Activated T-helper 17 cell treated with anti-CD3 and anti-CD28 coated beads, Interleukin-2, amount 50 U/mL, for 72 hours (primary cell): Measurements from ENCODE around the gene B9D1. TPM values are rescaled to one million over a fixed set of nuclear protein-coding genes. Genes with fewer than 3 reads are reported as not detected.

Experiments
- ATAC-seq: fragments of 150-1000 bp; cut with Tn5 transposase; replicated peaks from 2 replicates; pipeline ENCODE4 v1.10.0; 2021; ENCODE audit warnings: mild to moderate bottlenecking, moderate library complexity
- H3K27ac Mint-ChIP-seq: one replicate; pipeline ENCODE4 v1.8.0; 2022; ENCODE audit warnings: mixed read lengths
- H3K27me3 Mint-ChIP-seq: one replicate; pipeline ENCODE4 v1.8.0; 2022; ENCODE audit warnings: mixed read lengths
- H3K36me3 Mint-ChIP-seq: one replicate; pipeline ENCODE4 v1.8.0; 2022; ENCODE audit warnings: low read depth, mild to moderate bottlenecking, mixed read lengths
- H3K4me1 Mint-ChIP-seq: one replicate; pipeline ENCODE4 v1.8.0; 2022; ENCODE audit warnings: mixed read lengths
- H3K4me3 Mint-ChIP-seq: one replicate; pipeline ENCODE4 v1.8.0; 2022; ENCODE audit warnings: mild to moderate bottlenecking, mixed read lengths
- H3K9me3 Mint-ChIP-seq: one replicate; pipeline ENCODE4 v1.8.0; 2022; ENCODE audit warnings: mixed read lengths
- total RNA-seq, 2 donors: library from RNA; stranded (reverse); gene quantifications; one replicate each; pipeline ENCODE4 v1.2.3, GENCODE V29; 2022

B9D1 gene
- total RNA-seq, 2 donors from 2014 or later: 2.8 to 3.4 TPM

GRCh38 chr17:19383681-19384470 lies 21.4 kb upstream of the B9D1 start:
- H3K4me3 Mint-ChIP-seq: no peak overlapping the region
- H3K27me3 Mint-ChIP-seq: no peaks in the 10 kb centered on the region
- ATAC-seq: no peak
- no peaks in the 10 kb centered on the region for H3K4me1 Mint-ChIP-seq
- H3K9me3 Mint-ChIP-seq: no peaks in the 10 kb centered on the region
- peak overlapping the region; percentile 32 for H3K27ac Mint-ChIP-seq
- peaks cover 44% of the 10 kb centered on the region for H3K36me3 Mint-ChIP-seq

DNA sequence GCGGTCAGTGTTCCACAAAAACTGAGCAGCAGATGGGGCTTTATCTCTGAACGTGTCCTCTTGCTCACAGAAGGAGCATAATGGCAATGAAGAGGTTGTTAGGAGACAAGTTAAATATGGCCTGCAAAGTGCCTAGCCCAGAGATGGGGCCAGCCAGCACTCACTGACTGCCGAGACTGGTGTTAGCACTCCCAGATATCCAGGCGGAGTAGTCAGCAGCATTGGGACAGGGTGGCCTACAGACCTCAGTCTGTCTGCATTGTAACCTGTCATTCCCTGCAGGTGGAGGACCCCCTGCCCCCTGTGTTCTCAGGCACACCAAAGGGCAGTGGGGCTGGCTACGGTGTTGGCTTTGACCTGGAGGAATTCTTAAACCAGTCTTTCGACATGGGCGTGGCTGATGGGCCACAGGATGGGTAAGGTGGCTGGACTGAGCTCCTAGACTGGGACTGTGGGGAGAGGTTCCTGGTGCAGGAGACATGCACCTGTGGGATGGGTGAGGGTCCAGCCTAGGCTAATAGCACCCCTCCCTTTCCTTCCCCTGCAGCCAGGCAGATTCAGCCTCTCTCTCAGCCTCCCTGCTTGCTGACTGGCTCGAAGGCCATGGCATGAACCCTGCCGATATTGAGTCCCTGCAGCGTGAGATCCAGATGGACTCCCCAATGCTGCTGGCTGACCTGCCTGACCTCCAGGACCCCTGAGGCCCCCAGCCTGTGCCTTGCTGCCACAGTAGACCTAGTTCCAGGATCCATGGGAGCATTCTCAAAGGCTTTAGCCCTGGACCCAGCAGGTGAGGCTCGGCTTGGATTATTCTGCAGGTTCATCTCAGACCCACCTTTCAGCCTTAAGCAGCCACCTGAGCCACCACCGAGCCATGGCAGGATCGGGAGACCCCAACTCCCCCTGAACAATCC lies 20.3 kb upstream of the B9D1 start:
- Mint-ChIP-seq H3K27me3 (no peaks in the 10 kb centered on the region), H3K4me3 (no peak overlapping the region), H3K4me1 (no peaks in the 10 kb centered on the region), H3K36me3 (peaks cover 49% of the 10 kb centered on the region), H3K9me3 (no peaks in the 10 kb centered on the region), H3K27ac (no peak overlapping the region)
- ATAC-seq: no peak

DNA sequence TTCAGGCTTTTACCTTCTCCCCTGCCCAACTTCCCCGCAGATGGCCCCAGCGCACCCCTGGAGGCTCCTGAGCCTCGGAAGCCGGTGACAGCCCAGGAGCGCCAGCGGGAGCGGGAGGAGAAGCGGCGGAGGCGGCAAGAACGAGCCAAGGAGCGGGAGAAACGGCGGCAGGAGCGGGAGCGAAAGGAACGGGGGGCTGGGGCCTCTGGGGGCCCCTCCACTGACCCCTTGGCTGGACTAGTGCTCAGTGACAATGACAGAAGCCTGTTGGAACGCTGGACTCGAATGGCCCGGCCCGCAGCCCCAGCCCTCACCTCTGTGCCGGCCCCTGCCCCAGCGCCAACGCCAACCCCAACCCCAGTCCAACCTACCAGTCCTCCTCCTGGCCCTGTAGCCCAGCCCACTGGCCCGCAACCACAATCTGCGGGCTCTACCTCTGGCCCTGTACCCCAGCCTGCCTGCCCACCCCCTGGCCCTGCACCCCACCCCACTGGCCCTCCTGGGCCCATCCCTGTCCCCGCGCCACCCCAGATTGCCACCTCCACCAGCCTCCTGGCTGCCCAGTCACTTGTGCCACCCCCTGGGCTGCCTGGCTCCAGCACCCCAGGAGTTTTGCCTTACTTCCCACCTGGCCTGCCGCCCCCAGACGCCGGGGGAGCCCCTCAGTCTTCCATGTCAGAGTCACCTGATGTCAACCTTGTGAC lies 19.4 kb upstream of the B9D1 start:
- Mint-ChIP-seq H3K27me3 (no peaks in the 10 kb centered on the region), H3K36me3 (peaks cover 54% of the 10 kb centered on the region), H3K4me1 (no peaks in the 10 kb centered on the region), H3K9me3 (no peaks in the 10 kb centered on the region), H3K4me3 (no peak overlapping the region), H3K27ac (no peak overlapping the region)
- no peak for ATAC-seq

DNA sequence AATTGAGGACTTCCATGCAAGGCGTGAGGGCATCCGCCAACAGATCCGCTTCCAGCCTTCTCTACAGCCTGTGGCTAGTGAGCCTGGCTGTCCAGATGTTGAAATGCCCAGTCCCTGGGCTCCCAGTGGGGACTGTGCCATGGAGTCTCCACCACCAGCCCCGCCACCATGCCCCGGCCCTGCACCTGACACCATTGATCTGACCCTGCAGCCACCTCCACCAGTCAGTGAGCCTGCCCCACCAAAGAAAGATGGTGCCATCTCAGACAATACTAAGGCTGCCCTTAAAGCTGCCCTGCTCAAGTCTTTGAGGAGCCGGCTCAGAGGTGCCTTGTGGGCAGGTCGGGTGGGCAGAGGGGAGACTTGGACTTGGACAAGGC lies 18.8 kb upstream of the B9D1 start:
- Mint-ChIP-seq H3K4me1 (no peaks in the 10 kb centered on the region), H3K9me3 (no peaks in the 10 kb centered on the region), H3K27ac (no peak overlapping the region), H3K36me3 (peaks cover 54% of the 10 kb centered on the region), H3K4me3 (no peak overlapping the region), H3K27me3 (no peaks in the 10 kb centered on the region)
- no peak for ATAC-seq

DNA sequence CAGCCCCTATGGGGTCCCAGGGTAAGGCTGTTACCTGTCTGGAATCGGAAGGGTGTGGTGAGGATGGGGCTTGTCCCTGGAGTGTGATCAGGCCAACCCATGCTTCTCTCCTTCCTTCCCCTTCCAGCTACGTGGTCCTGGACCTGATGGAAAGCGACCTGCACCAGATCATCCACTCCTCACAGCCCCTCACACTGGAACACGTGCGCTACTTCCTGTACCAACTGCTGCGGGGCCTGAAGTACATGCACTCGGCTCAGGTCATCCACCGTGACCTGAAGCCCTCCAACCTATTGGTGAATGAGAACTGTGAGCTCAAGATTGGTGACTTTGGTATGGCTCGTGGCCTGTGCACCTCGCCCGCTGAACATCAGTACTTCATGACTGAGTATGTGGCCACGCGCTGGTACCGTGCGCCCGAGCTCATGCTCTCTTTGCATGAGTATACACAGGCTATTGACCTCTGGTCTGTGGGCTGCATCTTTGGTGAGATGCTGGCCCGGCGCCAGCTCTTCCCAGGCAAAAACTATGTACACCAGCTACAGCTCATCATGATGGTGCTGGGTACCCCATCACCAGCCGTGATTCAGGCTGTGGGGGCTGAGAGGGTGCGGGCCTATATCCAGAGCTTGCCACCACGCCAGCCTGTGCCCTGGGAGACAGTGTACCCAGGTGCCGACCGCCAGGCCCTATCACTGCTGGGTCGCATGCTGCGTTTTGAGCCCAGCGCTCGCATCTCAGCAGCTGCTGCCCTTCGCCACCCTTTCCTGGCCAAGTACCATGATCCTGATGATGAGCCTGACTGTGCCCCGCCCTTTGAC lies 18.2 kb upstream of the B9D1 start:
- no peak overlapping the region for H3K27ac Mint-ChIP-seq
- ATAC-seq: no peak
- no peaks in the 10 kb centered on the region for H3K27me3 Mint-ChIP-seq
- peaks cover 54% of the 10 kb centered on the region for H3K36me3 Mint-ChIP-seq
- H3K4me3 Mint-ChIP-seq: no peak overlapping the region
- H3K4me1 Mint-ChIP-seq: no peaks in the 10 kb centered on the region
- no peaks in the 10 kb centered on the region for H3K9me3 Mint-ChIP-seq

- peak overlapping the region; percentile 91 for H3K4me3 Mint-ChIP-seq
- H3K36me3 Mint-ChIP-seq: peaks cover 53% of the 10 kb centered on the region
- peak overlapping the region; percentile 33 for H3K27ac Mint-ChIP-seq
- no peaks in the 10 kb centered on the region for H3K27me3 Mint-ChIP-seq
- no peaks in the 10 kb centered on the region for H3K9me3 Mint-ChIP-seq
- H3K4me1 Mint-ChIP-seq: no peaks in the 10 kb centered on the region
- no peak for ATAC-seq
Measured at GRCh38 chr17:19379361-19380065, 17.0 kb upstream of the B9D1 start.

DNA sequence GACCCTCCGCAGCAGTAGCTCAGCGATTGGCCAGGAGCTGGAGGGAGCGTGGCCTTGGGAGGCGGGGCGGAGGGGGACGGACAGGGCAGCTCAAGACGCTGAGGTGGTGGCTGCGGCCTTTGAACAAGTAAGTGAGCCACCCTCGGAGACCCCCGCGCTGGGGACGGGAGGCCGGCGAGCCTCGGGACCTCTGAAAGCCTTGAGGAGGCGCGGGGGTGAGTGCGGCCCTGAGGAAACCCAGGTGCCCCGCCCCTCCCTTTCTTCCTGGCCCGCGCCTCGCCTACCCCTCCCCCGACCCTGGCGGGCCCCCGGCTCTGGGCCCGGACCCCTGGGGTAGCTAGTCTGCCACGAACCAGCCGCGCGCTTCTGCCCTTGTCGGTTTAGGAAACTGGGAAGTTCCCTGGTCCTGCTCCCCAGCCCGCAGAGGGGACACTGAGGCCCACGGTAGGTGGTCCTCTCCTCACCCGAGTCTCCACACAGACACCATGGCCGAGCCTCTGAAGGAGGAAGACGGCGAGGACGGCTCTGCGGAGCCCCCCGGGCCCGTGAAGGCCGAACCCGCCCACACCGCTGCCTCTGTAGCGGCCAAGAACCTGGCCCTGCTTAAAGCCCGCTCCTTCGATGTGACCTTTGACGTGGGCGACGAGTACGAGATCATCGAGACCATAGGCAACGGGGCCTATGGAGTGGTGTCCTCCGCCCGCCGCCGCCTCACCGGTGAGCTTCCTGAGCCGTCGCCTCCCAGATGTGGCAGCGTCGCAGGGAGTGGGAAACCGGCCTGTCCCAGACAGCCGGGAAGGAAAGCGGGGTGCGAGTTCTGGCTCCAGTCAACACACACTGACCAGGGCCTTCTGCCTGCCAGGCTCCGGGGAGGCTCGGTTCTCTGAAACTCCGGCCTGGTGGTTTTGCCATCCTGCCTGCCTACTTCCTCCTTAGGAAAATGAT lies 16.2 kb upstream of the B9D1 start, which contains the start of gene MAPK7:
Gene MAPK7, plus strand, starts transcription at position 83 of the 945 bp plus-strand sequence. Its CDS starts 403 bp downstream, at position 486.
- ATAC-seq: peak; percentile 5
- H3K4me1 Mint-ChIP-seq: no peaks in the 10 kb centered on the region
- H3K27me3 Mint-ChIP-seq: no peaks in the 10 kb centered on the region
- peak within 1 kb of the TSS; percentile 91 for H3K4me3 Mint-ChIP-seq
- H3K9me3 Mint-ChIP-seq: no peaks in the 10 kb centered on the region
- peaks cover 46% of the 10 kb centered on the region for H3K36me3 Mint-ChIP-seq
- peak within 1 kb of the TSS; percentile 90 for H3K27ac Mint-ChIP-seq

- Mint-ChIP-seq H3K27me3 (no peaks in the 10 kb centered on the region), H3K4me3 (peak overlapping the region; percentile 91), H3K36me3 (peaks cover 37% of the 10 kb centered on the region), H3K27ac (peak overlapping the region; percentile 90), H3K4me1 (no peaks in the 10 kb centered on the region), H3K9me3 (no peaks in the 10 kb centered on the region)
- ATAC-seq: peak; percentile 94
Measured at GRCh38 chr17:19377602-19378415, 15.3 kb upstream of the B9D1 start.

GRCh38 chr17:19376811-19377210 lies 14.3 kb upstream of the B9D1 start:
- Mint-ChIP-seq H3K4me1 (peaks cover 7% of the 10 kb centered on the region), H3K36me3 (peaks cover 37% of the 10 kb centered on the region), H3K27me3 (no peaks in the 10 kb centered on the region), H3K9me3 (no peaks in the 10 kb centered on the region), H3K27ac (peak overlapping the region; percentile 90), H3K4me3 (peak overlapping the region; percentile 91)
- no peak for ATAC-seq

DNA sequence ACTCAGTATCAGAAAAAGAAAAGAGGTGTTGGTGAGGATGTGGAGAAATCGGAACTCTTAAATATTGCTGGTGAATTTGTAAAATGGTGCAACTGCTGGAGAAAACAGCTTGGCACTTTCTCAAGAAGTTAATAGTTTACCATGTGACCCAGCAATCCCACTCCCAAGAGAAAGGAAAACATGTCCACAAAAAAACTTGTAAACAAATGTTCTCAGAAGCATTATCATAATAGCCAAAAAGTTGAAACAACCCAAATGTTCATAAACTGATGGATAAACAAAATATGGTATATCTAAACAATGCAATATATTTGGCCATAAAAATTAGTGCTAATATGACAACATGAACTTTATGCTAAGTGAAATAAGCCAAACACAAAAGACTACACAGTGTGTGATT lies 13.2 kb upstream of the B9D1 start:
- Mint-ChIP-seq H3K27me3 (no peaks in the 10 kb centered on the region), H3K36me3 (peaks cover 28% of the 10 kb centered on the region), H3K4me1 (peaks cover 15% of the 10 kb centered on the region), H3K4me3 (peak overlapping the region; percentile 58), H3K27ac (no peak overlapping the region), H3K9me3 (no peaks in the 10 kb centered on the region)
- ATAC-seq: no peak

- Mint-ChIP-seq H3K4me1 (peaks cover 24% of the 10 kb centered on the region), H3K36me3 (peaks cover 12% of the 10 kb centered on the region), H3K4me3 (no peak overlapping the region), H3K9me3 (no peaks in the 10 kb centered on the region), H3K27me3 (no peaks in the 10 kb centered on the region), H3K27ac (no peak overlapping the region)
- no peak for ATAC-seq
Measured at GRCh38 chr17:19374136-19374535, 11.6 kb upstream of the B9D1 start.
